Type B pancreatic cell (in vitro differentiated cells): ENCODE results near the gene PKHD1. TPM values are rescaled to one million over a fixed set of nuclear protein-coding genes. Genes with fewer than 3 reads are reported as not detected.

Experiments
- DNase-seq: peaks from one replicate; pipeline ENCODE4 v3.0.0; 2021; ENCODE audit warnings: mixed read lengths; ENCODE audit not compliant: unreplicated experiment; ENCODE audit errors: extremely low spot score
- H3K27ac Mint-ChIP-seq: 2 replicates; pipeline ENCODE4 v1.8.0; 2021; ENCODE audit warnings: mild to moderate bottlenecking, mixed read lengths
- H3K27me3 Mint-ChIP-seq: 2 replicates; pipeline ENCODE4 v1.8.0; 2021; ENCODE audit warnings: mixed read lengths
- H3K36me3 Mint-ChIP-seq: 2 replicates; pipeline ENCODE4 v1.8.0; 2021; ENCODE audit warnings: mixed read lengths
- H3K4me1 Mint-ChIP-seq: one replicate; pipeline ENCODE4 v1.8.0; 2021; ENCODE audit warnings: mixed read lengths; ENCODE audit not compliant: unreplicated experiment
- H3K4me3 Mint-ChIP-seq: 2 replicates; pipeline ENCODE4 v1.8.0; 2021; ENCODE audit warnings: mild to moderate bottlenecking, mixed read lengths
- H3K9me3 Mint-ChIP-seq: 2 replicates; pipeline ENCODE4 v1.8.0; 2021; ENCODE audit warnings: mixed read lengths
- total RNA-seq: library from RNA; stranded (reverse); gene quantifications from 2 replicates; pipeline ENCODE4 v1.2.1, GENCODE V29; 2021; ENCODE audit warnings: low replicate concordance
- TF ChIP-seq, protein P1 (sequence below): fragments of 200-600 bp; sonication (generic); conservative IDR thresholded peaks from 2 replicates; pipeline ENCODE4 v1.5.0; 2021; ENCODE audit warnings: antibody characterized with exemption, mild to moderate bottlenecking

The PKHD1 gene
- total RNA-seq, 1 donor from 2014 or later: 0.75 TPM

DNA sequence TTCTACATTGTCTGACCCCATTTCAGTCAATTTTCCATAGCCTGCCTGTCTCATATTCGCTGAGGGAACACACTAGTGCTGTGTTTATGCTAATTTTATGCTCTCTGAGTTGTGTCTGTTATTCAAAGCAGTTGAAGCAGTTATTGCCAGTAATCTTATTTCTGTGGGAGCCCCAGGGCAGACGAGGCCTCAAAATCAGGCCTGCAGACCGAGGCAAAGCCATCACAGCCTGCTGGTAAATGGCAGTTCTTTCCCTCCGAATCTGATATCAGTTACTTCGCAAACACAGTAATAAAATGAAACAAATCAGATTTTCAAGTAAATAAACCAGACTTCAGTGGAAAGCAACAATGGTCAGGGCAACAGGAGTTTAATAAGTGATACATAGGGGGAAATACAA is 508.4 kb downstream of the PKHD1 start:
- H3K4me3 Mint-ChIP-seq: no peak overlapping the region
- no peaks in the 10 kb centered on the region for H3K36me3 Mint-ChIP-seq
- DNase-seq: no peak
- H3K9me3 Mint-ChIP-seq: no peaks in the 10 kb centered on the region
- TF ChIP-seq, protein P1, sequence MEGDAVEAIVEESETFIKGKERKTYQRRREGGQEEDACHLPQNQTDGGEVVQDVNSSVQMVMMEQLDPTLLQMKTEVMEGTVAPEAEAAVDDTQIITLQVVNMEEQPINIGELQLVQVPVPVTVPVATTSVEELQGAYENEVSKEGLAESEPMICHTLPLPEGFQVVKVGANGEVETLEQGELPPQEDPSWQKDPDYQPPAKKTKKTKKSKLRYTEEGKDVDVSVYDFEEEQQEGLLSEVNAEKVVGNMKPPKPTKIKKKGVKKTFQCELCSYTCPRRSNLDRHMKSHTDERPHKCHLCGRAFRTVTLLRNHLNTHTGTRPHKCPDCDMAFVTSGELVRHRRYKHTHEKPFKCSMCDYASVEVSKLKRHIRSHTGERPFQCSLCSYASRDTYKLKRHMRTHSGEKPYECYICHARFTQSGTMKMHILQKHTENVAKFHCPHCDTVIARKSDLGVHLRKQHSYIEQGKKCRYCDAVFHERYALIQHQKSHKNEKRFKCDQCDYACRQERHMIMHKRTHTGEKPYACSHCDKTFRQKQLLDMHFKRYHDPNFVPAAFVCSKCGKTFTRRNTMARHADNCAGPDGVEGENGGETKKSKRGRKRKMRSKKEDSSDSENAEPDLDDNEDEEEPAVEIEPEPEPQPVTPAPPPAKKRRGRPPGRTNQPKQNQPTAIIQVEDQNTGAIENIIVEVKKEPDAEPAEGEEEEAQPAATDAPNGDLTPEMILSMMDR: no peak
- no peaks in the 10 kb centered on the region for H3K4me1 Mint-ChIP-seq
- no peak overlapping the region for H3K27ac Mint-ChIP-seq
- no peaks in the 10 kb centered on the region for H3K27me3 Mint-ChIP-seq

GRCh38 chr6:51578362-51578761 is 509.1 kb downstream of the PKHD1 start:
- Mint-ChIP-seq H3K4me3 (no peak overlapping the region), H3K27ac (no peak overlapping the region), H3K9me3 (no peaks in the 10 kb centered on the region), H3K27me3 (no peaks in the 10 kb centered on the region), H3K36me3 (no peaks in the 10 kb centered on the region), H3K4me1 (no peaks in the 10 kb centered on the region)
- DNase-seq: no peak
- TF ChIP-seq, protein P1: no peak

- no peak for DNase-seq
- H3K9me3 Mint-ChIP-seq: no peaks in the 10 kb centered on the region
- no peak overlapping the region for H3K27ac Mint-ChIP-seq
- no peaks in the 10 kb centered on the region for H3K27me3 Mint-ChIP-seq
- no peaks in the 10 kb centered on the region for H3K4me1 Mint-ChIP-seq
- no peak overlapping the region for H3K4me3 Mint-ChIP-seq
- TF ChIP-seq, protein P1: no peak
- no peaks in the 10 kb centered on the region for H3K36me3 Mint-ChIP-seq
These were observed 513.4 kb downstream of the PKHD1 start for GRCh38 chr6:51574040-51574439.

GRCh38 chr6:51571168-51571567 is 516.2 kb downstream of the PKHD1 start:
- H3K27me3 Mint-ChIP-seq: no peaks in the 10 kb centered on the region
- DNase-seq: no peak
- H3K9me3 Mint-ChIP-seq: no peaks in the 10 kb centered on the region
- no peak overlapping the region for H3K27ac Mint-ChIP-seq
- no peaks in the 10 kb centered on the region for H3K36me3 Mint-ChIP-seq
- no peak overlapping the region for H3K4me3 Mint-ChIP-seq
- no peaks in the 10 kb centered on the region for H3K4me1 Mint-ChIP-seq
- TF ChIP-seq, protein P1: no peak

DNA sequence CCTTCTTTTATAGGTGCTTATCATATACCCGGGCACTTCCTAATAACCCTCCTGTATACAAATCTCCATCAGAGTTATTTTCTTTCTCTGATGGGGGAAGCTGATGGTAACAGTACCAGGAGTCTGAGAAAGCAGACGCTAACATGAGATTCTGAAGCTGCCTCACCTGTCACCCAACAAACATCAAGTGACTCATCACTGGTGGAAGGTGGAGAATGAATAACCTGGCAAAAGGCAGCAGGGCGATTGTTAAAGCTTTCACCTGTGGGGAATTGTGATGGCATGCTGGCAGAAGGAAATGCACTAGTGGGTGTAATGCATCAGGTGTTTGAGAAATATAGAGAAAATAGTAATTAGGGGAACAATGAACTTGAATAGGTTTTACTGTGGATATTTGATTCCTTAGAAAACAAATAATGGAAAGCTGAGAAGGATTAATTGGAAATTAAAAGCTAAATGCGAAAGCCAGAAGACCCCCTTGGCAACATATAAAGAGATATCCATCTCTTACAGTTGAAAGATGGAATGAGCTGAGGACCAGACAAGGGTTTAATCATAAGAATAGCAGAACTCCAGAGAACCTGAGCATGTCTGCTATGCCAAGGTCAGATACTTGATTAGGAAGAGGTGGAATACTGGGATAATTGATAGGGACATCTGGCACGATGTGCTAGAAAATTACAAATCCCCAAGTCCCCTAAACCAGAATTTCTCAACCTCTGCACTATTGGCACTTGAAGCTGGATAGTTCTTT is 517.1 kb downstream of the PKHD1 start:
- no peak overlapping the region for H3K27ac Mint-ChIP-seq
- TF ChIP-seq, protein P1: no peak
- no peaks in the 10 kb centered on the region for H3K9me3 Mint-ChIP-seq
- no peak for DNase-seq
- H3K4me1 Mint-ChIP-seq: no peaks in the 10 kb centered on the region
- no peaks in the 10 kb centered on the region for H3K27me3 Mint-ChIP-seq
- no peak overlapping the region for H3K4me3 Mint-ChIP-seq
- no peaks in the 10 kb centered on the region for H3K36me3 Mint-ChIP-seq
